HepG2 (cell line): ENCODE data around the gene FEV. TPM values are rescaled to one million over a fixed set of nuclear protein-coding genes. Genes with fewer than 3 reads are reported as not detected.

ENCODE experiments used
- BHLHE40 ChIP-seq: IDR thresholded peaks from 2 replicates; pipeline ENCODE4 v1.6.1; 2011; ENCODE audit warnings: low read length, improper control_type of control experiment
- BRCA1 ChIP-seq: sonication (generic); formaldehyde crosslinking; IDR thresholded peaks from 2 replicates; pipeline ENCODE4 v1.4.0; 2020; ENCODE audit warnings: missing genetic modification reagents
- DRAP1 ChIP-seq: IDR thresholded peaks from 2 replicates; pipeline ENCODE4 v1.6.1; 2016; ENCODE audit warnings: missing genetic modification reagents, missing compliant biosample characterization
- FOXA1 ChIP-seq, 2 experiments: fragments of 450-650 bp in 1 of 2; sonication (generic) in 1 of 2; formaldehyde crosslinking in 1 of 2; IDR thresholded peaks; 2 replicates each; pipeline versions ENCODE4 v1.4.0 to v1.6.1; 2016 to 2020; ENCODE audit warnings: missing genetic modification reagents in 1 of 2
- MLLT10 ChIP-seq: sonication (generic); formaldehyde crosslinking; IDR thresholded peaks from 2 replicates; pipeline ENCODE4 v1.4.0; 2020; ENCODE audit warnings: missing genetic modification reagents
- NCOA5 ChIP-seq: sonication (generic); formaldehyde crosslinking; IDR thresholded peaks from 2 replicates; pipeline ENCODE4 v1.4.0; 2020; ENCODE audit warnings: missing genetic modification reagents
- NFKB2 ChIP-seq: sonication (generic); formaldehyde crosslinking; IDR thresholded peaks from 2 replicates; pipeline ENCODE4 v1.4.0; 2020; ENCODE audit warnings: missing genetic modification reagents, borderline replicate concordance
- NR0B2 ChIP-seq: sonication (generic); formaldehyde crosslinking; IDR thresholded peaks from 2 replicates; pipeline ENCODE4 v1.4.0; 2020; ENCODE audit warnings: mild to moderate bottlenecking, missing genetic modification reagents
- ONECUT2 ChIP-seq: sonication (generic); formaldehyde crosslinking; IDR thresholded peaks from 2 replicates; pipeline ENCODE4 v1.4.0; 2020; ENCODE audit warnings: missing genetic modification reagents
- PBX3 ChIP-seq: sonication (generic); formaldehyde crosslinking; IDR thresholded peaks from 2 replicates; pipeline ENCODE4 v1.8.1; 2023; ENCODE audit warnings: missing genetic modification reagents, inconsistent platforms, borderline replicate concordance
- ZMAT5 ChIP-seq: sonication (generic); formaldehyde crosslinking; IDR thresholded peaks from 2 replicates; pipeline ENCODE4 v1.5.0; 2020; ENCODE audit warnings: mild to moderate bottlenecking, low read depth, missing genetic modification reagents, borderline replicate concordance
- ZNF318 ChIP-seq: sonication (generic); formaldehyde crosslinking; IDR thresholded peaks from 2 replicates; pipeline ENCODE4 v1.4.0; 2020; ENCODE audit warnings: mild to moderate bottlenecking, missing genetic modification reagents
- ZNF335 ChIP-seq: sonication (generic); formaldehyde crosslinking; IDR thresholded peaks from 2 replicates; pipeline ENCODE4 v1.4.0; 2020; ENCODE audit warnings: missing genetic modification reagents
- ZNF549 ChIP-seq: sonication (generic); formaldehyde crosslinking; IDR thresholded peaks from 2 replicates; pipeline ENCODE4 v1.5.0; 2020; ENCODE audit warnings: missing genetic modification reagents
- ZNF703 ChIP-seq: sonication (generic); formaldehyde crosslinking; IDR thresholded peaks from 2 replicates; pipeline ENCODE4 v1.5.1; 2020; ENCODE audit warnings: missing genetic modification reagents, mild to moderate bottlenecking, moderate library complexity, borderline replicate concordance
- polyA plus RNA-seq, 8 experiments: library from polyadenylated mRNA; depleted of rRNA in 3 of 8; stranded (reverse) in 7 of 8; unstranded in 1 of 8; fragments of >200 nt; fragmentation: Illumina TruSeq in 4 of 8; extraction: Trizol in 4 of 8; gene quantifications; 2 replicates each; pipeline versions ENCODE4 v1.2.1 to v1.2.3, GENCODE V29; 2011 to 2016; ENCODE audit warnings: low read depth in 4 of 8, missing spikeins in 1 of 8, mixed read lengths in 1 of 8; ENCODE audit not compliant: insufficient read depth in 1 of 8
- total RNA-seq, 5 experiments: library from RNA; depleted of rRNA; stranded (reverse); fragments of >200 nt; fragmentation: Illumina TruSeq; extraction: Trizol; gene quantifications; 2 replicates each; pipeline ENCODE4 v1.2.3, GENCODE V29; 2016; ENCODE audit warnings: low read depth in 1 of 5
- TF ChIP-seq, protein P1 (sequence below): IDR thresholded peaks from 2 replicates; pipeline ENCODE4 v1.6.1; 2016; ENCODE audit warnings: missing compliant biosample characterization, missing genetic modification reagents, borderline replicate concordance

FEV gene
- total and polyA plus RNA-seq, 2 of the 13 experiments (the other 11 are each of a cell fraction or from before 2014, with no cell fraction given): not detected

DNA sequence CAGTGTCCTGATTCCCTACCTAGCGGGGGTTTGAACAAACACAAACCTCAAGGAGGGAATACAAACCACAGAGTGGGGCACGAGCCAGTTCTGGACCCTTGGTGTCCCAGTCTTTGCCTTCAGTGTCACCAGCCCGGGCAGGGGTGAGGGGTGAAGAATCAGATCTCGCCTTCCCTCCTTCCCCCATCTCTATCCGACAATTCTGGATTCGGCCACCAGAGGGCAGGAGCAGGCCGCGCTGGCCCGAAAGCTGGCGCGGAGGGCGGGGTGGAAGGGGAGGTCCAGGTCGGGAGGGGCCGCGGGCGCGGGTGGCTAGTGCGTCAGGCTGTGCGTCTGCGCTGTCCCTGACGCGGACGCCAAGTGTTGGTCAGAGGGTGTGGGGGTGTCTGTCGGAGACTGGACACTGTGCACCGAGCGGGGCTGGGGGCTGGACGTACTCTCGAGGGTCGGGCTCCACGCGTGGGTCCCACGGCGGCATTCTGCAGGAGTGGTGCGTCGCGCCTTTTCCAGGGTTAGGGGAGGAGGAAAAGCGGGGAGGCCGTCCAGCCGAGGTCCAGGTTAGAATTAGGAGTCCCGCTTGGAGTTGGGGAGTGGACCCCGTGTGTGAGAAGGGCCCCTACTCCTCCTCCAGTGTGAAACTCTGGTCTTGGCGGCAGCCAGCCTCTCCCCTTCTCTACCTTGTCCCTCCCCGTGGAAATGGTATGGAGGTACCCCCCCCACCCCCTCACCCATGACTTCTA is 11.2 kb upstream of the FEV start (continued):
- no peak for TF ChIP-seq ZNF318 (CRISPR knock-in tag)
- no peak for TF ChIP-seq ZMAT5 (CRISPR knock-in tag)
- TF ChIP-seq, protein P1, sequence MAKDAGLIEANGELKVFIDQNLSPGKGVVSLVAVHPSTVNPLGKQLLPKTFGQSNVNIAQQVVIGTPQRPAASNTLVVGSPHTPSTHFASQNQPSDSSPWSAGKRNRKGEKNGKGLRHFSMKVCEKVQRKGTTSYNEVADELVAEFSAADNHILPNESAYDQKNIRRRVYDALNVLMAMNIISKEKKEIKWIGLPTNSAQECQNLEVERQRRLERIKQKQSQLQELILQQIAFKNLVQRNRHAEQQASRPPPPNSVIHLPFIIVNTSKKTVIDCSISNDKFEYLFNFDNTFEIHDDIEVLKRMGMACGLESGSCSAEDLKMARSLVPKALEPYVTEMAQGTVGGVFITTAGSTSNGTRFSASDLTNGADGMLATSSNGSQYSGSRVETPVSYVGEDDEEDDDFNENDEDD (CRISPR knock-in tag): peak; percentile 68; the same call in 1 of the 2 replicates
- TF ChIP-seq MLLT10 (CRISPR knock-in tag): no peak
- no peak for TF ChIP-seq ONECUT2 (CRISPR knock-in tag)
- TF ChIP-seq ZNF703: no peak
- no peak for TF ChIP-seq BRCA1 (CRISPR knock-in tag)
- TF ChIP-seq NFKB2 (CRISPR knock-in tag): peak; percentile 77; the same call in 1 of the 2 replicates
- no peak for TF ChIP-seq NR0B2 (CRISPR knock-in tag)
- TF ChIP-seq PBX3 (CRISPR knock-in tag): no peak
- TF ChIP-seq ZNF335: 0 out of 2 replicates have a peak, but pooled peaks have one; percentile 37
- TF ChIP-seq BHLHE40: no peak
- TF ChIP-seq FOXA1 (IDR thresholded peaks at IDR 0.05): no peak
- TF ChIP-seq FOXA1 (CRISPR knock-in tag; IDR thresholded peaks at IDR 0.05): no peak
- TF ChIP-seq ZNF549 (CRISPR knock-in tag): no peak
- TF ChIP-seq NCOA5 (CRISPR knock-in tag): no peak
- no peak for TF ChIP-seq DRAP1
